ENCODE measurements around the gene DCDC2.

DCDC2 gene

DNA sequence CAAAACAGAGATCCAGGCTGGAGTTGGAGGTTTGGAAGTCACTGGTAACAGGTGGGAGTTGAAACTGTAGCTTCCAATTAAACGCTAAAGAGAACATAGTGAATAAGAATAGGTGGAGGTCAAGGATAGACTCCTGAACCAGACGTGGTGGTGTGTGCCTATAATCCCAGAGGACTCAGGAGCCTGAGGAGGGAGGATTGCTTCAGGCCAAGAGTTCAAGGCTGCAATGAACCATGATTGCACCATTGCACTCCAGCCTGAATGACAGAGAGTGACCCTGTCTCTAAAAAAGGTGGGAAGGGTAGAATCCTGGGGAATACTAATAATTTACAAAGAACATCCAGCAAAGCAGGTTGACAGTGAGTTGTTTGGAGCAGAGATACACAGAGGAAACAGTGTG, 218.2 kb downstream of the DCDC2 start:
- no peak for DNase-seq

DNA sequence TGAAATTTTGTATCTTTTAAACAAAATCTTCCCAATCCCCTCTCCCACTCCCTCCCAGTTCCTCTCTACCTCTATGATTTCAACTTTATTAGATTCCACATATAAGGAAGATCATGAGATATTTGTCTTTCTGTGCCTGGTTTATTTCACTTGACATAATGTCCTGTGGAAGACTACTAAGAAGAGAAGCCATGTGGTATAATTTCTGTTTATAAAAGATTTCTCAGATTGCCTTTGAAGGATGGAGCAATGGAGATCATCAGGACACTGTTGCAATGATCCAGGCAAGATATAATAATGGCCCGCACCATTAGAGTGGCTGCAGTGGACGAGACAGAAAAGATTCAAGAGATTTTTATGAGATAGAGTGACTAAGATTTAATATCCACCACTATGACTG, 218.8 kb downstream of the DCDC2 start:
- DNase-seq = no peak

DNA sequence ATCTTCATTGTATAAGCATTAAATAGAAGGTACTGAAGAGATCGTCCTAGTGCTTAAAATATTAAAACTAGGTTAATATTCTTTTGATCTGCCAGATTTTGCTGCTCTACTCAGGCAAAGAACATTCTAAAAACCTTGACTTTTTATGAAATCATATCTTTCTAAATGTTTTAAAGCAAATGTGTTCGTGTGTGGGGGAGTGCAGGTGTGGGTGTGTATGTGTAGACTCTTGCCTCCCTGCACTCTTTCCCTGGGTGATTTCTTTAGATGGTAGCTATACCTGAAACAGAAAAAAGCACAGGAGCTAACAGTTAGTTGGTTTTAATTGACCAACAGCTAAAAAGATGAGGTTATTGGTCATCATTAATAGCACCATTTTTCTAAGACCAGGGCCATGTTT, 226.1 kb downstream of the DCDC2 start:
- DNase-seq = no peak

DNA sequence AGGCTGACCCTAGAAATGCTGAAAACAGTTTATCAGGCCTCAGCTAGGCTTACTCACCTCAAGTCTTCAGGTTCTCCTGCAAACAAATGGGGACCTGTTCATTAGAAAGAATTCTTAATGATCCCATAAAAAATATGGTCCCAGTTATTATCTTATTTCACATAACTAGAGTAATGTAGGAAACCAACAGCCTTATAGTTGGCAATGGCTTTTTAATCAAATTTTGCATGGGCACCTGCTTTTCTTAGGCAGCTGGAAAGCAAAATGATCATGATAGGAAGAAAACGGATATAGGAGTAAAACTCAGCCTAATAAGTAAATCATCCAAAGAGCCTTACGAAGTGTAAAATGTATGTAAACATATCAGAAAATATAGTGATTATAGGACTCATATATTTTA, 230.5 kb downstream of the DCDC2 start:
- no peak for DNase-seq

GRCh38 chr6:24126586-24127192, 231.2 kb downstream of the DCDC2 start:
- peak; percentile 59 for DNase-seq

GRCh38 chr6:24125980-24126379, 231.9 kb downstream of the DCDC2 start, which contains the start of gene NRSN1:
Gene NRSN1, plus strand, starts transcription at chr6:24126215. Its CDS starts 8,113 bp downstream, at chr6:24134328.
- peak; percentile 93 for DNase-seq

DNA sequence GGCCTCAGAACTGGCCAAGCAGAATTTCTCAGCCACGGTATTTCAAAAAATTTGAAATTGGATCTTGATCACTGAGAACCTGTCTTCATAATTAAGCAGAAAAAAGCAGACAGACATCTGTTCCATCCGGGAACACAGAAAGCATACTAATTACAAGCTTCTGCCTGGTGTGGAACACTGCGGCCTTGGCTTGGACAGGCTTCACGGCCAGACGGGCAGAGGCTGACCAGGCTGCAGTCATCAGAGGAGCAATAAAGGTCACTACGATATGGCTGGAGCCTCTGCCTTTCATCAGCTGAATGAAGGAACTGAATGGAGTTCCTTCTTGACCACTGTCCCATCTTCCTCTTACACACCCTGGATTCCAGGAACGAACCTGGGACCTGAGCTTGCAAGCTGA, 235.7 kb downstream of the DCDC2 start:
- DNase-seq = no peak
